Erythroblast (primary cell): ENCODE data around the gene TERF2IP.

Source experiments
- GATA1 ChIP-seq: IDR thresholded peaks from 2 replicates; pipeline ENCODE4 v1.6.1; 2011; ENCODE audit warnings: low read depth, mild to moderate bottlenecking, control low read depth, low read length, moderate library complexity
- POLR2A ChIP-seq: IDR thresholded peaks from 2 replicates; pipeline ENCODE4 v1.6.1; 2011; ENCODE audit warnings: mild to moderate bottlenecking, low read length

DNA sequence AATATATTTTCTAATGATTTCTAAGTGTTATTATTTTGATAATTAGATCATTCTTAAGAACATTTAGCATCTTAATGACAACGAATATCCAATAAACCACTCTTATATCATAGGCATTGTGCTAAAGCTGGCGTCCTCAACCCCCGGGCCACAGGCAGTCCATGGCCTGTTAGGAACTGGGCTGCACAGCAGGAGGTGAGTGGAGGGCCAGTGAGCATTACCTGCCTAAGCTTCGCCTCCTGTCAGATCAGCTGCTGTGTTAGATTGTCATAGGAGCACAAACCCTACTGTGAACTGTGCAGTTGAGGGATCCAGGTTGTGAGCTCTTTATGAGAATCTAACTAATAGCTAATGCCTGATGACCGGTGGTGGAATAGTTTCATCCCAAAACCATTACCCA is 50.0 kb downstream of the TERF2IP start:
- TF ChIP-seq POLR2A (no peak), GATA1 (no peak)
